ENCODE data around the gene CHAMP1.
"Not testable (repeated sequence)": the region's sequence is repeated elsewhere in the genome, so short reads cannot be mapped to it uniquely, and the experiment has no call there.

Gene CHAMP1

GRCh38 chr13:114334305-114335053, 20.2 kb downstream of the CHAMP1 start:
- no peak for DNase-seq

- DNase-seq = not testable (repeated sequence)
Measured at GRCh38 chr13:114336457-114336856, 22.2 kb downstream of the CHAMP1 start.

DNA sequence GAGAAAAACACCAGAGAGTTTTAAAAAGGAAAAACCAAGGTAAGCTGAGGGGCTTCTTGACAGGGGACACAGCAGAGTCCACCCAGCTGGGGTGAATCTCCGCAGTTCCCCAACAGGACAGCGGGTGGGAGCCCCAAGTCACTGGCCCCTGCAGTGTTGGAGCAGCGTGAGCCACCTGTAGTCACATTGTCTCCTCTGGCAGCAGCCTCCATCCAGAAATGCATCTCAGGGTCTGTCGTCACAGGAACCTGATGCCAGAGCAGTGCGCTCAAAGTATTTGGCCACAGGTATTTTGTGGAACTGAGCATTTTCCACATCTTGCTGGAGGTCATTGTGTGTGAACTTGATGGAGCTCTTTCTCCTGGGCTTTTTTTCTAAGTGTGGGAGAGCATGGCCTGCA, 24.7 kb downstream of the CHAMP1 start:
- no peak for DNase-seq

GRCh38 chr13:114339857-114340534, 25.7 kb downstream of the CHAMP1 start:
- DNase-seq = peak; percentile 58

DNA sequence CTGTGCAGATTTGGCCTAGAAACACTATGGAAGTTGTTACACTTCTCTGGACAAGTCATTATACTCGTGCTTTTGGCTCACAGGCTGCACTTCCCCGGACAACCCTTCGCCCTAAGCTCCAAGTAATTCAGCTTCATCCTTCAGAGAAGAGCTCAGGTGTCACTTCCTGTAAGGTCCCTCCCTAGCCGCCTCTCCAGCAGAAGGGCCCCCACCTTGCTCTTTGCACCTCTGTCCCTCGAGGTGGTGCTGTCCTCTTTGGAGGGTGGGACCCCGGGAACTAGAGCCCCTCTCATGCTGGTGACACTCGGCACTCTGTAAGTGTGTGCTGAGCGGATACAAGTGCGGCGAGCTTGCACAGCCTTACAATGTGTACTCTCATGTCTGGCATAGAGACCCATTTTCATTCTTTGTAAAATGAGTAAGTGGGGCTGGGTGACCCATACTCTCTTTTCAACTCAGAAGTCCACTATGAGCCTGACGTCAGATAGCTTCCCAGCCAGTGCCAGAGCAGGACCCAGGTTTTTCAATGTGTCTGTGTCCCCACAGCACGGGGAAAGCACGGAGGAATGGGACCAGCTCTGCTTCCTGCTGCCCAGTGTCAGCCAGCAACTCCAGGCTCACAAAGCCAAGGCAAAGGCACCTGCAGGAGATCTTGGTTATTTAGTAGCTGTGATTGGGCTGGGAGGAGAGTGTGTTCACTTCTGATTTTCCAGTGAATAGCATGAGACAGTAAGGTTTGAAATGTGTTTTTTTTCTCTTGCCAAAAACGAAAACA, 26.9 kb downstream of the CHAMP1 start:
- no peak for DNase-seq

GRCh38 chr13:114347256-114347655, 33.0 kb downstream of the CHAMP1 start:
- not testable (repeated sequence) for DNase-seq

GRCh38 chr13:114352763-114353162, 38.5 kb downstream of the CHAMP1 start:
- DNase-seq = peak; percentile 53

DNA sequence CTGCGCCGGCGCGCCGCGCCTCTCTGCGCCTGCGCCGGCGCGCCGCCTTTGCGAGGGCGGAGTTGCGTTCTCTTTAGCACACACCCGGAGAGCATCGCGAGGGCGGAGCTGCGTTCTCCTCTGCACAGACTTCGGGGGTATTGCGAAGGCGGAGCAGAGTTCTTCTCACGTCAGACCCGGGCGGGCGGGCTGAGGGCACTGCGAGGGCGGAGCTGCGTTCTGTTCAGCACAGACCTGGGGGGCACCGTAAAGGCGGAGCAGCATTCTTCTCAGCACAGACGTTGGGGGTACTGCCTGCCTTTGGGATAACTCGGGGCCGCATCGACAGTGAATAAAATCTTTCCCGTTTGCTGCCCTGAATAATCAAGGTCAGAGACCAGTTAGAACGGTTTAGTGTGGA, 39.1 kb downstream of the CHAMP1 start:
- not testable (repeated sequence) for DNase-seq

Measured in DMS53 (cell line).